Measurements from ENCODE around the gene CALML3. TPM values are rescaled to one million over a fixed set of nuclear protein-coding genes. Genes with fewer than 3 reads are reported as not detected.

The CALML3 gene
- total RNA-seq, 2 experiments from 2014 or later: not detected

GRCh38 chr10:5547931-5548660, 23.3 kb downstream of the CALML3 start:
- H3K36me3 Mint-ChIP-seq (ENCODE audit: low read depth): no peaks in the 10 kb centered on the region
- CTCF ChIA-PET: interaction anchor here (0.9 to 2.2 kb wide), 8 partner anchors 9 to 106 kb away, joined by 3 to 9 read pairs (median 5); no protein-coding TSS in a partner anchor
- H3K27me3 Mint-ChIP-seq: peaks cover 5% of the 10 kb centered on the region
- peaks cover 32% of the 10 kb centered on the region for H3K4me1 Mint-ChIP-seq
- POLR2A ChIA-PET: no interaction called here
- no peak for DNase-seq
- peaks cover 4% of the 10 kb centered on the region for H3K9me3 Mint-ChIP-seq
- H3K4me3 Mint-ChIP-seq: no peak overlapping the region
- no peak overlapping the region for H3K27ac Mint-ChIP-seq

- H3K9me3 Mint-ChIP-seq: no peaks in the 10 kb centered on the region
- POLR2A ChIA-PET: no interaction called here
- DNase-seq: no peak
Observed at GRCh38 chr10:5549462-5550249, 24.9 kb downstream of the CALML3 start.

GRCh38 chr10:5550250-5550545, 25.4 kb downstream of the CALML3 start:
- ChIA-PET POLR2A (no interaction called here), CTCF (interaction anchor here (0.6 to 2.2 kb wide), 6 partner anchors 14 to 701 kb away, joined by 3 to 9 read pairs (median 4); no protein-coding TSS in a partner anchor)
- H3K36me3 Mint-ChIP-seq (ENCODE audit: low read depth): no peaks in the 10 kb centered on the region
- no peak overlapping the region for H3K4me3 Mint-ChIP-seq
- peaks cover 42% of the 10 kb centered on the region for H3K4me1 Mint-ChIP-seq
- no peaks in the 10 kb centered on the region for H3K27me3 Mint-ChIP-seq
- H3K9me3 Mint-ChIP-seq: no peaks in the 10 kb centered on the region
- no peak overlapping the region for H3K27ac Mint-ChIP-seq
- no peak for DNase-seq

More at GRCh38 chr10:5549462-5550249, 24.9 kb downstream of the CALML3 start:
- H3K27ac Mint-ChIP-seq: no peak overlapping the region
- H3K27me3 Mint-ChIP-seq: no peaks in the 10 kb centered on the region
- CTCF ChIA-PET: interaction anchor here (0.8 to 2.2 kb wide), 12 partner anchors 8 to 700 kb away, joined by 3 to 9 read pairs (median 3); no protein-coding TSS in a partner anchor
- no peaks in the 10 kb centered on the region for H3K36me3 Mint-ChIP-seq (ENCODE audit: low read depth)
- H3K4me3 Mint-ChIP-seq: no peak overlapping the region
- peaks cover 39% of the 10 kb centered on the region for H3K4me1 Mint-ChIP-seq

GRCh38 chr10:5550621-5551530, 26.1 kb downstream of the CALML3 start:
- POLR2A ChIA-PET: no interaction called here
- CTCF ChIA-PET: interaction anchor here (0.6 to 1.5 kb wide), 2 partner anchors 54 to 79 kb away, joined by 3 to 4 read pairs; no protein-coding TSS in a partner anchor

GRCh38 chr10:5551531-5552375, 27.0 kb downstream of the CALML3 start:
- POLR2A ChIA-PET: interaction anchor here (0.6 kb wide), 1 partner anchor 775 kb away, joined by 5 read pairs; no protein-coding TSS in a partner anchor
- CTCF ChIA-PET: interaction anchor here (0.8 kb wide), 1 partner anchor 78 kb away, joined by 3 read pairs; no protein-coding TSS in a partner anchor
- Mint-ChIP-seq H3K27me3 (no peaks in the 10 kb centered on the region), H3K27ac (peak overlapping the region; percentile 85), H3K36me3 (ENCODE audit: low read depth) (no peaks in the 10 kb centered on the region), H3K4me3 (peak overlapping the region; percentile 8), H3K9me3 (no peaks in the 10 kb centered on the region), H3K4me1 (peaks cover 42% of the 10 kb centered on the region)
- DNase-seq: peak; percentile 38

More at GRCh38 chr10:5550621-5551530, 26.1 kb downstream of the CALML3 start:
- H3K9me3 Mint-ChIP-seq: no peaks in the 10 kb centered on the region
- H3K36me3 Mint-ChIP-seq (ENCODE audit: low read depth): no peaks in the 10 kb centered on the region
- H3K4me1 Mint-ChIP-seq: peaks cover 42% of the 10 kb centered on the region
- no peak overlapping the region for H3K4me3 Mint-ChIP-seq
- H3K27me3 Mint-ChIP-seq: no peaks in the 10 kb centered on the region
- no peak overlapping the region for H3K27ac Mint-ChIP-seq
- DNase-seq: no peak

GRCh38 chr10:5552376-5553321, 27.9 kb downstream of the CALML3 start:
- no peak for DNase-seq
- Mint-ChIP-seq H3K27ac (peak overlapping the region; percentile 85), H3K4me1 (peaks cover 42% of the 10 kb centered on the region), H3K27me3 (no peaks in the 10 kb centered on the region), H3K36me3 (ENCODE audit: low read depth) (no peaks in the 10 kb centered on the region), H3K9me3 (no peaks in the 10 kb centered on the region), H3K4me3 (no peak overlapping the region)
- ChIA-PET CTCF (interaction anchor here (0.8 kb wide), 1 partner anchor 77 kb away, joined by 3 read pairs; no protein-coding TSS in a partner anchor), POLR2A (interaction anchor here (0.6 kb wide), 1 partner anchor 776 kb away, joined by 5 read pairs; no protein-coding TSS in a partner anchor)

GRCh38 chr10:5553400-5554170, 28.8 kb downstream of the CALML3 start:
- peaks cover 42% of the 10 kb centered on the region for H3K4me1 Mint-ChIP-seq
- no peaks in the 10 kb centered on the region for H3K27me3 Mint-ChIP-seq
- H3K4me3 Mint-ChIP-seq: no peak overlapping the region
- ChIA-PET CTCF (interaction anchor here (1.4 to 1.5 kb wide), 2 partner anchors 12 to 77 kb away, joined by 4 read pairs; no protein-coding TSS in a partner anchor), POLR2A (no interaction called here)
- peak overlapping the region; percentile 65 for H3K27ac Mint-ChIP-seq
- no peaks in the 10 kb centered on the region for H3K36me3 Mint-ChIP-seq (ENCODE audit: low read depth)
- no peaks in the 10 kb centered on the region for H3K9me3 Mint-ChIP-seq
- DNase-seq: no peak

GRCh38 chr10:5555021-5555510, 30.3 kb downstream of the CALML3 start:
- Mint-ChIP-seq H3K27ac (no peak overlapping the region), H3K36me3 (ENCODE audit: low read depth) (no peaks in the 10 kb centered on the region), H3K4me3 (no peak overlapping the region), H3K27me3 (peaks cover 5% of the 10 kb centered on the region), H3K9me3 (no peaks in the 10 kb centered on the region), H3K4me1 (peaks cover 46% of the 10 kb centered on the region)
- CTCF ChIA-PET: interaction anchor here (0.6 to 1.4 kb wide), 4 partner anchors 9 to 232 kb away, joined by 3 to 4 read pairs (median 4); no protein-coding TSS in a partner anchor
- POLR2A ChIA-PET: no interaction called here
- no peak for DNase-seq

GRCh38 chr10:5555881-5556280, 31.1 kb downstream of the CALML3 start:
- H3K4me3 Mint-ChIP-seq: no peak overlapping the region
- H3K9me3 Mint-ChIP-seq: no peaks in the 10 kb centered on the region
- DNase-seq: no peak
- peaks cover 6% of the 10 kb centered on the region for H3K27me3 Mint-ChIP-seq
- ChIA-PET POLR2A (no interaction called here), CTCF (interaction anchor here (0.6 kb wide), 1 partner anchor 23 kb away, joined by 6 read pairs; no protein-coding TSS in a partner anchor)
- no peaks in the 10 kb centered on the region for H3K36me3 Mint-ChIP-seq (ENCODE audit: low read depth)
- H3K4me1 Mint-ChIP-seq: peaks cover 38% of the 10 kb centered on the region
- H3K27ac Mint-ChIP-seq: no peak overlapping the region

- ChIA-PET POLR2A (no interaction called here), CTCF (interaction anchor here (0.9 kb wide), 1 partner anchor 26 kb away, joined by 5 read pairs; no protein-coding TSS in a partner anchor)
- H3K27me3 Mint-ChIP-seq: peaks cover 6% of the 10 kb centered on the region
Observed at GRCh38 chr10:5556576-5556975, 31.8 kb downstream of the CALML3 start.

More at GRCh38 chr10:5556576-5556975, 31.8 kb downstream of the CALML3 start:
- H3K27ac Mint-ChIP-seq: no peak overlapping the region
- no peaks in the 10 kb centered on the region for H3K36me3 Mint-ChIP-seq (ENCODE audit: low read depth)
- peaks cover 32% of the 10 kb centered on the region for H3K4me1 Mint-ChIP-seq
- H3K9me3 Mint-ChIP-seq: no peaks in the 10 kb centered on the region
- DNase-seq: no peak
- no peak overlapping the region for H3K4me3 Mint-ChIP-seq
